Measurements from ENCODE around the gene BANF2.

GRCh38 chr20:17687800-17688199, 12.0 kb upstream of the BANF2 start:
- TF ChIP-seq ZNF274 (IDR thresholded peaks at IDR 0.05; ENCODE audit: low read depth, low read length) = no peak
- TF ChIP-seq SUZ12 (IDR thresholded peaks at IDR 0.05; ENCODE audit: extremely low read depth, insufficient read depth, insufficient read length) = no peak
- no peak for TF ChIP-seq YY1 (IDR thresholded peaks at IDR 0.05; ENCODE audit: insufficient read depth, insufficient read length)
